ENCODE measurements around the gene DESI1. TPM values are rescaled to one million over a fixed set of nuclear protein-coding genes. Genes with fewer than 3 reads are reported as not detected.

The DESI1 gene
- total RNA-seq, 1 experiment from 2014 or later, result 40.8 TPM

- Histone ChIP-seq H3K79me2 (ENCODE audit: insufficient read depth, low read length) (peaks cover 45% of the 10 kb centered on the region), H3K4me2 (ENCODE audit: low read length) (no peak overlapping the region), H3K27ac (ENCODE audit: low read depth, low read length) (no peak overlapping the region), H3K27me3 (ENCODE audit: insufficient read depth, low read length) (no peaks in the 10 kb centered on the region), H3K36me3 (ENCODE audit: control insufficient read depth in 1 of 2, insufficient read depth in 2 of 2, low read length in 2 of 2) (peaks cover 59 to 81% of the 10 kb centered on the region in 2 experiments), H3K4me3 (replicated peaks in 1 of 2; ENCODE audit: low read depth in 1 of 2, low read length in 2 of 2) (no peak overlapping the region), H3K9me2 (ENCODE audit: insufficient read depth) (no peaks in the 10 kb centered on the region), H3K9ac (ENCODE audit: low read length) (no peak overlapping the region), H3K4me1 (ENCODE audit: control insufficient read depth in 1 of 2, insufficient read depth in 2 of 2, low read length in 2 of 2) (no peaks in the 10 kb centered on the region), H4K20me1 (ENCODE audit: insufficient read depth) (peaks cover 8% of the 10 kb centered on the region; the same call in 1 of the 2 replicates), H3K9me3 (ENCODE audit: control insufficient read depth in 1 of 2, insufficient read depth in 1 of 2, low read depth in 1 of 2, low read length in 2 of 2) (no peaks in the 10 kb centered on the region), H2AFZ (ENCODE audit: low read depth, low read length, poor library complexity, severe bottlenecking) (no peak overlapping the region)
- no peak for ATAC-seq
- POLR2A ChIA-PET, result no interaction called here
- DNase-seq (ENCODE audit: low read depth, low spot score), result no peak
- intact Hi-C loops (cut with micrococcal nuclease), result no loop called here
- TF ChIP-seq YY1 (IDR thresholded peaks at IDR 0.05; ENCODE audit: extremely low read depth, insufficient replicate concordance, low read depth, low read length) (no peak), EZH2phosphoT487 (IDR thresholded peaks at IDR 0.05; ENCODE audit: borderline replicate concordance) (no peak), SP1 (IDR thresholded peaks at IDR 0.05; ENCODE audit: low read depth) (no peak), TCF7L2 (IDR thresholded peaks at IDR 0.05; ENCODE audit: borderline replicate concordance, extremely low read depth, insufficient read depth, insufficient read length) (no peak), CTCF (IDR thresholded peaks at IDR 0.05 in 2 of 3, conservative IDR thresholded peaks at IDR 0.05 in 1 of 3; ENCODE audit: borderline replicate concordance in 1 of 3, insufficient read depth in 1 of 3, low read depth in 2 of 3, low read length in 2 of 3) (no peak), EZH2 (IDR thresholded peaks at IDR 0.05) (no peak), POLR2A (IDR thresholded peaks at IDR 0.05; ENCODE audit: borderline replicate concordance, extremely low read depth, insufficient read depth, insufficient read length) (no peak), JUND (IDR thresholded peaks at IDR 0.05) (no peak), RAD21 (IDR thresholded peaks at IDR 0.05; ENCODE audit: low read depth) (no peak), ZFX (IDR thresholded peaks at IDR 0.05) (no peak), ATF3 (IDR thresholded peaks at IDR 0.05) (no peak), ZBTB33 (IDR thresholded peaks at IDR 0.05; ENCODE audit: extremely low read depth, insufficient replicate concordance, low read length) (no peak), MAX (IDR thresholded peaks at IDR 0.05) (no peak), ELF1 (IDR thresholded peaks at IDR 0.05; ENCODE audit: borderline replicate concordance, low read depth) (no peak), CBX3 (IDR thresholded peaks at IDR 0.05; ENCODE audit: low read depth) (no peak), SIN3A (IDR thresholded peaks at IDR 0.05; ENCODE audit: low read depth) (no peak), SRF (IDR thresholded peaks at IDR 0.05; ENCODE audit: low read depth) (no peak)
- RAD21 ChIA-PET (ENCODE audit: low non-redundant PET in 1 of 2, low total read pairs in 2 of 2, uncharacterized antibody in 2 of 2, unreplicated experiment in 2 of 2), result no interaction called here
- CTCF ChIA-PET, result no interaction called here
- BruUV-seq (replicated peaks), result no TSS peak
Measured at GRCh38 chr22:41658869-41659268, 38.0 kb upstream of the DESI1 start.

Measured in HCT116 (cell line).